Mucosa of descending colon (tissue), 3 donors: ENCODE data around the gene TMEM203. TPM values are rescaled to one million over a fixed set of nuclear protein-coding genes. Genes with fewer than 3 reads are reported as not detected.

ENCODE experiments used
- ATAC-seq: fragments of 200-7000 bp; cut with Tn5 transposase; one replicate; pipeline ENCODE4 v1.9.1; 2020; ENCODE audit warnings: mild to moderate bottlenecking, moderate library complexity
- DNase-seq, 3 donors: peaks; one replicate each; pipeline ENCODE4 v3.0.0-alpha.2; 2020
- H3K36me3 ChIP-seq: fragments of 200-600 bp; one replicate; pipeline ENCODE4 v1.8.0; 2021; ENCODE audit warnings: low read depth, mild to moderate bottlenecking
- H3K4me1 ChIP-seq: fragments of 200-600 bp; one replicate; pipeline ENCODE4 v1.8.0; 2021; ENCODE audit warnings: low read depth, mild to moderate bottlenecking
- H3K4me3 ChIP-seq: fragments of 200-600 bp; one replicate; pipeline ENCODE4 v1.8.0; 2021; ENCODE audit warnings: mild to moderate bottlenecking
- H3K9me3 ChIP-seq: fragments of 200-600 bp; one replicate; pipeline ENCODE4 v1.8.0; 2021; ENCODE audit warnings: mild to moderate bottlenecking
- CTCF ChIP-seq: fragments of 200-600 bp; IDR thresholded peaks from one replicate; pipeline ENCODE4 v1.8.0; 2022; ENCODE audit warnings: antibody characterized with exemption, mild to moderate bottlenecking
- intact Hi-C, 2 donors: fragments of 100-400 bp; cut with DNase I in 1 of 2; cut with micrococcal nuclease in 1 of 2; formaldehyde crosslinking; loops; one replicate each; pipeline versions ENCODE4 v1.11.0 to v1.11.1; 2022; cut with DNase I, micrococcal nuclease
- total RNA-seq, 3 donors: library from RNA; stranded (reverse); fragmentation: NEBNext Ultra II Directional in 2 of 3; extraction: Animal tissue kit (Norgen Biotek cat#: 25700) in 2 of 3; gene quantifications; one replicate each; pipeline versions ENCODE4 v1.2.1 to v1.2.4, GENCODE V29; 2021 to 2023
- donor health status: DM: no; HTN: no; CAD: no; lungs with moderate emphysema.
- donor health status: DM: no; HTN: no; CAD: no.
- donor health status: DM: no; HTN: yes; CAD: no.

The TMEM203 gene
- total RNA-seq, 3 donors from 2014 or later = 30.6 to 40.4 (median 40.0) TPM

GRCh38 chr9:137236936-137237421 is 31.5 kb upstream of the TMEM203 start:
- no peaks in the 10 kb centered on the region for H3K9me3 ChIP-seq
- H3K36me3 ChIP-seq = peaks cover 4% of the 10 kb centered on the region
- no peak overlapping the region for H3K4me3 ChIP-seq
- H3K4me1 ChIP-seq = peaks cover 46% of the 10 kb centered on the region
- ATAC-seq = no peak
- DNase-seq = peak in 1 of 3 donors; percentile 23
- TF ChIP-seq CTCF = no peak
- intact Hi-C loops = loop anchor here (5.0 kb wide), 1 partner anchor 120 kb away; no protein-coding TSS in a partner anchor

GRCh38 chr9:137236238-137236935 is 30.9 kb upstream of the TMEM203 start:
- peak; percentile 51 for ATAC-seq
- no peaks in the 10 kb centered on the region for H3K9me3 ChIP-seq
- intact Hi-C loops = loop anchor here (5.0 kb wide), 1 partner anchor 119 kb away; no protein-coding TSS in a partner anchor
- peak; percentile 99 for TF ChIP-seq CTCF
- no peak overlapping the region for H3K4me3 ChIP-seq
- DNase-seq = peak; percentile 92 to 96 (median 93)
- H3K36me3 ChIP-seq = peaks cover 4% of the 10 kb centered on the region
- H3K4me1 ChIP-seq = peaks cover 46% of the 10 kb centered on the region

GRCh38 chr9:137235424-137236237 is 30.2 kb upstream of the TMEM203 start:
- TF ChIP-seq CTCF = no peak
- Histone ChIP-seq H3K36me3 (no peaks in the 10 kb centered on the region), H3K4me1 (peaks cover 41% of the 10 kb centered on the region), H3K9me3 (no peaks in the 10 kb centered on the region), H3K4me3 (no peak overlapping the region)
- intact Hi-C loops = loop anchor here (5.0 kb wide), 1 partner anchor 118 kb away; no protein-coding TSS in a partner anchor
- ATAC-seq (no peak), DNase-seq (peak in 1 of 3 donors; percentile 19)

- TF ChIP-seq CTCF = no peak
- H3K36me3 ChIP-seq = no peaks in the 10 kb centered on the region
- ATAC-seq = no peak
- H3K4me1 ChIP-seq = peaks cover 43% of the 10 kb centered on the region
- no peaks in the 10 kb centered on the region for H3K9me3 ChIP-seq
- no peak for DNase-seq
- intact Hi-C loops = loop anchor here (5.0 kb wide), 1 partner anchor 118 kb away; no protein-coding TSS in a partner anchor
- no peak overlapping the region for H3K4me3 ChIP-seq
These were observed 29.4 kb upstream of the TMEM203 start for GRCh38 chr9:137234758-137235423.

- H3K4me1 ChIP-seq = peaks cover 37% of the 10 kb centered on the region
- H3K4me3 ChIP-seq = no peak overlapping the region
- no peak for TF ChIP-seq CTCF
- H3K36me3 ChIP-seq = no peaks in the 10 kb centered on the region
- DNase-seq = no peak
- intact Hi-C loops = no loop called here
- ATAC-seq = no peak
- no peaks in the 10 kb centered on the region for H3K9me3 ChIP-seq
These were observed 28.7 kb upstream of the TMEM203 start for GRCh38 chr9:137234055-137234697.
